Right atrium auricular region (tissue), 2 donors: ENCODE results near the gene MCC. TPM values are rescaled to one million over a fixed set of nuclear protein-coding genes. Genes with fewer than 3 reads are reported as not detected.

ENCODE experiments used
- DNase-seq: peaks from one replicate; pipeline ENCODE4 v3.0.0-alpha.2; 2019; ENCODE audit warnings: low spot score
- H3K27ac ChIP-seq, 2 donors: fragments of 200-600 bp; sonication (generic); 1 replicate in 1 of 2; 2 replicates in 1 of 2; pipeline ENCODE4 v1.5.1; 2016 to 2019
- H3K27me3 ChIP-seq, 2 donors: fragments of 200-600 bp; sonication (generic); one replicate each; pipeline versions ENCODE4 v1.5.1 to v1.6.0; 2017 to 2019
- H3K36me3 ChIP-seq: fragments of 200-600 bp; sonication (generic); one replicate; pipeline ENCODE4 v1.5.1; 2016
- H3K4me1 ChIP-seq, 2 donors: fragments of 200-600 bp; sonication (generic); one replicate each; pipeline versions ENCODE4 v1.5.1 to v1.6.0; 2017 to 2019
- H3K4me3 ChIP-seq, 2 donors: fragments of 200-600 bp; sonication (generic); 1 replicate in 1 of 2; 2 replicates in 1 of 2; pipeline ENCODE4 v1.5.1; 2017 to 2019; ENCODE audit warnings: mild to moderate bottlenecking in 1 of 2, moderate library complexity in 1 of 2
- H3K9me3 ChIP-seq, 2 donors: fragments of 200-600 bp; sonication (generic); one replicate each; pipeline ENCODE4 v1.5.1; 2019
- CTCF ChIP-seq, 2 donors: fragments of 200-600 bp; sonication (generic); IDR thresholded peaks; one replicate each; pipeline ENCODE4 v1.5.1; 2019; ENCODE audit warnings: antibody characterized with exemption in 2 of 2
- total RNA-seq, 2 donors: library from RNA; depleted of rRNA; stranded (reverse); fragments of >200 nt; gene quantifications; one replicate each; pipeline ENCODE4 v1.1.0, GENCODE V29; 2016

MCC gene
- total RNA-seq, 2 donors from 2014 or later = 28.8 to 31.7 TPM

- Histone ChIP-seq H3K9me3 (peaks cover 0 to 5% of the 10 kb centered on the region in 2 donors), H3K27me3 (no peaks in the 10 kb centered on the region), H3K4me3 (no peak overlapping the region), H3K4me1 (peaks cover 0 to 13% of the 10 kb centered on the region in 2 donors), H3K36me3 (no peaks in the 10 kb centered on the region), H3K27ac (no peak overlapping the region)
- no peak for TF ChIP-seq CTCF (IDR thresholded peaks at IDR 0.05)
- DNase-seq = no peak
Observed at GRCh38 chr5:113190347-113190746, 297.9 kb downstream of the MCC start.

DNA sequence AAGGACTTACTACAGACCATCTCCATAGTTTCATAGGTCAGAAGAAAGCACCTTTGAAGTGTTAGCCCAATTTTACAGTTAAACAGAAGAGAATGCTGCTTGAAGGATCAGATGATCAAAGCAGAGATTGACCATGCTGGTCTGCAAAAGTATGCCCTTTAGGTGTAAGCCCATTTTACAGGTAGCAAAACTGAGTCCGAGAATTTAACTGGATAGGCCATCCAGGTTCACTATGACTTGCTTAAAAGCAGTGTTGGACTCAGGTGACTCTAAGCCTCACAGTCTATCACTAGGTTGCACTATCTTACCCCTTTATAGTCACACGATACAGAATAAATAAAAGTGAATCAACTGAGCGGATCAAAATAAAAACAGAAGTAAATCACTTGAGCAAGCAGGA lies 299.0 kb downstream of the MCC start:
- no peak overlapping the region for H3K27ac ChIP-seq

DNA sequence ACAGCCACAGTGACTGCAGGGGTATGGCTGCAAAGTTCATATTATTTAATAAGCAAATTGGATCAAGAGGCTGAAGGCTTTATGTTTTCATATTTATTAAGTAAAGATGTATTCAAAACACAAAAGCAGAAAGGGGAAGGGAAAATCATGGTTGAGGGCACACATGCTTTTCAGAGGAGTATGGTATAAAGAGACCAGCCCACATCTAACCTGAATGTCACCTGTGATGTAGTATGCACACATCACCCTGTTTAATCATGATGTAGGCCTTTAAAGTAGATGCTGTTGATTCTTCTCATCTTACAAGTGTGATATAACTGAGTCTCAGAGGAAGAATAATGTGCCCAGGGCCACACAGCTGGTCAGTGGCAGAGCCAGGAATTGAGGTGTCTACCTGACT lies 299.8 kb downstream of the MCC start:
- Histone ChIP-seq H3K27me3 (no peaks in the 10 kb centered on the region), H3K36me3 (no peaks in the 10 kb centered on the region), H3K27ac (no peak overlapping the region), H3K4me3 (no peak overlapping the region), H3K9me3 (peaks cover 0 to 5% of the 10 kb centered on the region in 2 donors), H3K4me1 (peaks cover 0 to 13% of the 10 kb centered on the region in 2 donors)
- no peak for DNase-seq
- TF ChIP-seq CTCF (IDR thresholded peaks at IDR 0.05) = no peak

More for the DNA sequence above, 299.0 kb downstream of the MCC start:
- no peak overlapping the region for H3K4me3 ChIP-seq
- peaks cover 0 to 13% of the 10 kb centered on the region in 2 donors for H3K4me1 ChIP-seq
- no peaks in the 10 kb centered on the region for H3K27me3 ChIP-seq
- no peak for DNase-seq
- H3K36me3 ChIP-seq = no peaks in the 10 kb centered on the region
- peaks cover 0 to 5% of the 10 kb centered on the region in 2 donors for H3K9me3 ChIP-seq
- TF ChIP-seq CTCF (IDR thresholded peaks at IDR 0.05) = no peak

- Histone ChIP-seq H3K27me3 (no peaks in the 10 kb centered on the region), H3K9me3 (peaks cover 0 to 3% of the 10 kb centered on the region in 2 donors), H3K4me3 (no peak overlapping the region), H3K36me3 (no peaks in the 10 kb centered on the region), H3K4me1 (peaks cover 0 to 16% of the 10 kb centered on the region in 2 donors), H3K27ac (no peak overlapping the region)
- DNase-seq = no peak
- no peak for TF ChIP-seq CTCF (IDR thresholded peaks at IDR 0.05)
Observed at GRCh38 chr5:113187906-113188305, 300.3 kb downstream of the MCC start.

DNA sequence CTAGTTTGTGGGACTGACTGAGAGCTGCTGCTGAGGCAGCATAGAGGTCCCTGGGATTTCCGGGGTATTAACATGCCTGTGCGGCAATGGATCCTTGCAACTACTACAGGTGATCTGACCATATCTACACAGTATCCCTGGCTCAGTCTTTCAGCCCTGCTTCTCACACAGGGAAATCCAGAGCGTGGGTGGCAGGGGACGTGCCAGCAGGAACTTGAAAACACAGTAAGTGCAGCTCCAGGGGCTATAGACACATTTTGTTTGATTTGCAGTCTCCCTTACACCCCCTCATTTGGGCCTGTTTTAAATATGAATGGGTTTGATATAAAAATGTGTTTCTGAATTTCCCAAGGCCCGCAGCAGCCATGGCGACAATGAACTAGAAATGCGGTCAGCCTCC lies 302.2 kb downstream of the MCC start:
- no peak overlapping the region for H3K27ac ChIP-seq

More for the DNA sequence above, 302.2 kb downstream of the MCC start:
- Histone ChIP-seq H3K4me3 (no peak overlapping the region), H3K4me1 (peaks cover 0 to 20% of the 10 kb centered on the region in 2 donors), H3K27me3 (no peaks in the 10 kb centered on the region), H3K36me3 (no peaks in the 10 kb centered on the region), H3K9me3 (no peaks in the 10 kb centered on the region)
- no peak for DNase-seq
- no peak for TF ChIP-seq CTCF (IDR thresholded peaks at IDR 0.05)
